Measurements from ENCODE around the gene SETD1A.

Gene SETD1A

DNA sequence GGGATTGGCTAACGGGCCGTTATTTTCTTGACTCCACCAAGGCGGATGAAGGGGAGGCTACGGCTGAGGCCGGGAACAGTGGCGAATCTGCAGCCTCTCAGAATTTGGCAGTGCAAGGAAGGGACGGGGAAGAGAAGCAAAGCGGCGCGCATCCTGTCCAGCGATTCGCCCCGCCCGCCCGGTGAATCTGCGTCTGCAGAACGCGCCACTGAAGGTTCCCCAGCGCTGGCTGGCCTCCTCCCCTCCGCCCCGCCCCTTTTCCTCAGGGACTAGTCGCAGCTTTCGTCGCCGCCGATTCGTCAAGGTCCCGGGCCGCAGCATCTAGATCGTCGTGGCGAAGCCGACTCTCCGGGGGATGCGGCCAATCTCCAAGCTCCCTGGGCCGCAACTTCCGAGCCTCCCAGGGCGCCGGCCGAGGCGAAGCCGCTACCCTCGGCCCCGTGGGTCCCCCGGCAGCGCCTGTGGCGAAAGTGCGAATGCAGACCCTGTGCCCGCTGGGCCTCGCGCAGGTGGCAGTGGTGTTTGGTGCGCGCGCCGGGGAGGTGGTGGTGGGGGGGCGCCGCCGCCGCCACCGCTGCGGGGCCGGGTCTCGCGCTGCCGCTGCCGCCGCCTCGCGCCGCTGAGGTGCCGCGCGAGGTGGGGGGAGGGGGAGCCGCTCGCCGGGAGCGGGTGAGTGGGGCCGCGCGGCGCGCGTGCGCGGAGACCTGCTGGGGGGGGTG, at the start of gene SETD1A:
TSS of gene SETD1A (plus strand) at position 299 of the 719 bp plus-strand sequence. CDS start 978 bp downstream, outside the sequence.
- H3K4me3 ChIP-seq (replicated peaks; ENCODE audit: low read depth, low read length): peak within 1 kb of the TSS; percentile 63
- TF ChIP-seq, protein P1, sequence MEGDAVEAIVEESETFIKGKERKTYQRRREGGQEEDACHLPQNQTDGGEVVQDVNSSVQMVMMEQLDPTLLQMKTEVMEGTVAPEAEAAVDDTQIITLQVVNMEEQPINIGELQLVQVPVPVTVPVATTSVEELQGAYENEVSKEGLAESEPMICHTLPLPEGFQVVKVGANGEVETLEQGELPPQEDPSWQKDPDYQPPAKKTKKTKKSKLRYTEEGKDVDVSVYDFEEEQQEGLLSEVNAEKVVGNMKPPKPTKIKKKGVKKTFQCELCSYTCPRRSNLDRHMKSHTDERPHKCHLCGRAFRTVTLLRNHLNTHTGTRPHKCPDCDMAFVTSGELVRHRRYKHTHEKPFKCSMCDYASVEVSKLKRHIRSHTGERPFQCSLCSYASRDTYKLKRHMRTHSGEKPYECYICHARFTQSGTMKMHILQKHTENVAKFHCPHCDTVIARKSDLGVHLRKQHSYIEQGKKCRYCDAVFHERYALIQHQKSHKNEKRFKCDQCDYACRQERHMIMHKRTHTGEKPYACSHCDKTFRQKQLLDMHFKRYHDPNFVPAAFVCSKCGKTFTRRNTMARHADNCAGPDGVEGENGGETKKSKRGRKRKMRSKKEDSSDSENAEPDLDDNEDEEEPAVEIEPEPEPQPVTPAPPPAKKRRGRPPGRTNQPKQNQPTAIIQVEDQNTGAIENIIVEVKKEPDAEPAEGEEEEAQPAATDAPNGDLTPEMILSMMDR (IDR thresholded peaks at IDR 0.05; ENCODE audit: low read depth, low read length, missing control alignments): no peak
- DNase-seq (ENCODE audit: extremely low read depth, low read depth): peak; percentile 77

DNA sequence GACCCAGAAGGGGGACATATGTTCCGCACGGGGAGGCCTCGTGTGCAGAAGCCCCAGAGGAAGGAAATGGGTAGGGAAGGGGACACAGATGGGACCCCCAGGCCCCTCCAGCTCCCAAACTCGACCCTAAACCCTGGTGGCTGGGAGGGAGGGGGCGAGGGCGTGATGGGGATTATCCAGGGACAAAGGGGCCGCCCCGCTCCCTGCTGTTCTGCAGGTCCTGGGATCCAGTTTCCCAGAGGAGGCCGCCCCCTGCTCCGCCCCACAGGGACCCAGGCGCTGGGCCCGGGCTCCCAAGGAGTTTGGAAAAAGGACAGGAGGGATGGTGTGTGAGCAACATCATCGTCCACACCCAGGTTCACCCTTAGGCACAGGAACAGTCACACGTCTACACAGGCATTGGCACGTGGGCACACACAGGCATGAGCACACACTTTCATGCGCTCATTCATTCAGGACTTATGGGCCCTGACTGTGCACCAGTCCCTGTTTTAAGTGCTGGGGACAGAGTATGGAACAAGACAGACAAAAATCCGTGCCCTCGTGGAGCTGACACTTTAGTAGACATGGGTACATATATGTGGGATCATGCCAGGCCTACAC, 47.0 kb upstream of the SETD1A start:
- TF ChIP-seq, protein P1 (IDR thresholded peaks at IDR 0.05; ENCODE audit: low read depth, low read length, missing control alignments): no peak
- H3K4me3 ChIP-seq (replicated peaks; ENCODE audit: low read depth, low read length): no peak overlapping the region
- DNase-seq (ENCODE audit: extremely low read depth, low read depth): no peak

DNA sequence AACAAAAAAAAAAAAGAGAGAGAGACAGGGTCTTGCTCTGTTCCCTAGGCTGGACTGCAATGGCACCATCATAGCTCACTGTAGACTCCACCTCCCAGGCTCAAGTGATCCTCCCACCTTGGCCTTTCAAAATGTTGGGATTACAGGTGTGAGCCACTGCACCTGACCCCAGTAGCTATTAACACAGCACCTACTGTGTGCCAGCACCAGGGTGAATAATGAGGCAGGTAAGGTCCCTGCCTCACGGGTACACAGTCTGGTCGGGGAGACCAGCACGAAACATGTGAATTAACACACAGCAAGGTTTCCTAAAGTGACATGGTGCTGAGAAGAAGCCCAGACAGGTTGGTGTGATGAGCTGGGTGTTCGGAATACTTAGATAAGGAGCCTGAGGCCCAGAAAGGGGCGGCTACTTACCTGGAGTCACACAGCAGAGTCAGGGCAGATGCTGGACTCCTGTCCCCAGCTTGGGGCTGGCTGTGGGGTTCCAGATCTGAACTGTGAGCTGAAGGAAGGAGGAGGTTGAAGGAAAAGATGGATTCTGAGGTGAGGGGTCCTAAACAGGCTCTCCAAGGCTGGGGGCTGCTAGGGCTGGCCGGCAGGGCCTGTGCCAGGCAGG, 44.7 kb upstream of the SETD1A start:
- TF ChIP-seq, protein P1 (IDR thresholded peaks at IDR 0.05; ENCODE audit: low read depth, low read length, missing control alignments): no peak
- no peak for DNase-seq (ENCODE audit: extremely low read depth, low read depth)
- no peak overlapping the region for H3K4me3 ChIP-seq (replicated peaks; ENCODE audit: low read depth, low read length)

DNA sequence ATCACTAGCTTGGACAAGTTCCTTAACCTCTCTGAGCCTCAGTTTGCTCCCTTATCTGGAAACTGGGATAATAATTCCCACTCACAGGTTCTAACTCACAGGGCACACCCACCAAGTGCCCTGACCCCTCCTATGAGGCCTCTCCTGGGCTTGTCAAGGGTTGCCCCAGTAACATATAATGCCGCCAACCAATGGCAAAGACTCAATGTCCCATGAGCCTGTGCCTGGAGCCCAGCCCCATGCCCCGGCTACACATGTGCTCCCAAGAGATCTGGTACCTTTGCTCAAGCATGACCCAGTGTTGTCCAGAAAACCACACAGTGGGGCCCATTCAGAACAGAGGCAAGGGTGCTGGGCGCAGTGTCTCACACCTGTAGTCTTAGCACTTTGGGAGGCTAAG, 42.7 kb upstream of the SETD1A start:
- TF ChIP-seq, protein P1 (IDR thresholded peaks at IDR 0.05; ENCODE audit: low read depth, low read length, missing control alignments): no peak
- H3K4me3 ChIP-seq (replicated peaks; ENCODE audit: low read depth, low read length): no peak overlapping the region
- no peak for DNase-seq (ENCODE audit: extremely low read depth, low read depth)

DNA sequence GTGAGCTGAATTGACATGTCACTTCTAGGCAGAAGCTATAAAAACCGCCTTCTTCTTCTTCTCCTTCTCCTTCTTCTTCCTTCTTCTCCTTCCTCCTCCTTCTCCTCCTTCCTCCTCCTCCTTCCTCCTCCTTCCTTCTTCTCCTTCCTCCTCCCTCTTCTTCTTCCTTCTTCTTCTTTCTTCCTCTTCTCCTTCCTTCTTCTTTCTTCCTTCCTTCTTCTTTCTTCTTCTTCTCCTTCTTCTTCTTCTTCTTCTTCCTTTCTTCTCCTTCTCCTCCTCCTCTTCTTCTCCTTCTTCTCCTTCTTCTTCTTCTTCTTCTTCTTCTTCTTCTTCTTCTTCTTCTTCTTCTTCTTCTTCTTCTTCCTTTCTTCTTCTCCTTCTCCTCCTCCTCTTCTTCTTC, 38.9 kb upstream of the SETD1A start:
- TF ChIP-seq, protein P1 (IDR thresholded peaks at IDR 0.05; ENCODE audit: low read depth, low read length, missing control alignments): no peak
- H3K4me3 ChIP-seq (replicated peaks; ENCODE audit: low read depth, low read length): no peak overlapping the region
- DNase-seq (ENCODE audit: extremely low read depth, low read depth): no peak

DNA sequence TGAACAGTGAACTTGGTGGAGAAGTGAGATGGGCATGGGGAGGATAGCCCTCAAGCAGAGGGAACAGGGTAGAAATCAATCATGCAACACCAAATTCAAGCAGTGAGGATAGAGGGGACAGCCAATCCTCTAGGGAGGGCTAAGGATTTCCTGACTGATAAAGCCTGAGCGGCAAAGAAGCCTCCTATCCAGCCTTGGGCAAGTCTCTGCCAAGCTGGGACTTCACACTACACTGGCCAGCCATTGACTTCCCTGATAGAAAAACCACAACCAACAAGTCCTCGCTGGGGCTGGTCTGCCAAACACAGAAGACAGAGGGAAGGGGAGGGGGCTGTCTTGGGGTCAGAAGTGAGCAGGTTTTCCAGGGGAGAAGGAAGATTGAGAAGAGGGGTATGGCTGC, 36.7 kb upstream of the SETD1A start:
- no peak for DNase-seq (ENCODE audit: extremely low read depth, low read depth)
- TF ChIP-seq, protein P1 (IDR thresholded peaks at IDR 0.05; ENCODE audit: low read depth, low read length, missing control alignments): no peak
- no peak overlapping the region for H3K4me3 ChIP-seq (replicated peaks; ENCODE audit: low read depth, low read length)

All from HFF-Myc (cell line).